B cell (primary cell): ENCODE measurements around the gene DHX34. TPM values are rescaled to one million over a fixed set of nuclear protein-coding genes. Genes with fewer than 3 reads are reported as not detected.

Source experiments
- ATAC-seq: fragments of 200-7000 bp; cut with Tn5 transposase; one replicate; pipeline ENCODE4 v1.10.0; 2021; ENCODE audit warnings: low read depth, mild to moderate bottlenecking, moderate number of reproducible peaks, moderate library complexity
- CTCF ChIA-PET: fragments of 350-600 bp; sonication (Branson Sonifier 250); formaldehyde crosslinking; loops from one replicate; lab custom pipeline; 2021; ENCODE audit warnings: antibody characterized with exemption, inconsistent platforms; lab: Charles Lee
- POLR2A ChIA-PET: fragments of 350-600 bp; sonication (Branson Sonifier 250); formaldehyde crosslinking; loops from one replicate; lab custom pipeline; 2021; ENCODE audit warnings: antibody characterized with exemption; lab: Charles Lee
- DNase-seq: peaks from one replicate; pipeline ENCODE4 v3.0.0; 2013
- H2AFZ ChIP-seq: 2 replicates; pipeline ENCODE4 v1.6.1; 2012; ENCODE audit warnings: mild to moderate bottlenecking, low read depth, low read length; ENCODE audit not compliant: insufficient read depth, poor library complexity, severe bottlenecking
- H3K27ac ChIP-seq, 2 donors: 1 replicate in 1 of 2; 2 replicates in 1 of 2; pipeline ENCODE4 v1.5.1; 2012 to 2013; ENCODE audit warnings: low read length in 2 of 2, mild to moderate bottlenecking in 2 of 2, moderate library complexity in 1 of 2
- H3K27me3 ChIP-seq, 4 experiments: fragments of 200-600 bp in 1 of 4; sonication (generic) in 1 of 4; replicated peaks in 1 of 4; 1 replicate in 2 of 4; 2 replicates in 2 of 4; pipeline versions ENCODE4 v1.6.1 to v1.7.0; 2013 to 2016; ENCODE audit warnings: low read length in 3 of 4, mild to moderate bottlenecking in 2 of 4, mixed read lengths in 1 of 4, moderate library complexity in 1 of 4; ENCODE audit not compliant: insufficient read depth in 4 of 4, control insufficient read depth in 3 of 4; ENCODE audit errors: control extremely low read depth in 1 of 4
- H3K36me3 ChIP-seq, 2 experiments: replicated peaks in 1 of 2; 1 replicate in 1 of 2; 2 replicates in 1 of 2; pipeline versions ENCODE4 v1.6.1 to v1.7.1; 2013; ENCODE audit warnings: low read length in 1 of 2; ENCODE audit not compliant: insufficient read depth in 2 of 2, control insufficient read depth in 1 of 2; ENCODE audit errors: control extremely low read depth in 1 of 2, extremely low read depth in 1 of 2
- H3K4me1 ChIP-seq, 2 donors: fragments of 200-600 bp in 1 of 2; sonication (generic) in 1 of 2; 1 replicate in 1 of 2; 2 replicates in 1 of 2; pipeline versions ENCODE4 v1.5.1 to v1.6.1; 2013 to 2017; ENCODE audit warnings: low read length in 2 of 2; ENCODE audit not compliant: control insufficient read depth in 2 of 2, insufficient read depth in 2 of 2
- H3K4me2 ChIP-seq: replicated peaks from 2 replicates; pipeline ENCODE3; 2012; ENCODE audit warnings: mild to moderate bottlenecking, low read depth, low read length; ENCODE audit not compliant: poor library complexity, severe bottlenecking
- H3K4me3 ChIP-seq, 5 experiments: fragments of 200-600 bp in 1 of 5; sonication (generic) in 1 of 5; 1 replicate in 3 of 5; 2 replicates in 2 of 5; pipeline versions ENCODE4 v1.5.1 to v1.7.0; 2011 to 2016; ENCODE audit warnings: low read length in 4 of 5, mild to moderate bottlenecking in 4 of 5, low read depth in 2 of 5, control low read depth in 1 of 5, moderate library complexity in 1 of 5; ENCODE audit not compliant: insufficient read depth in 1 of 5; ENCODE audit errors: control extremely low read depth in 1 of 5, extremely low read depth in 1 of 5
- H3K79me2 ChIP-seq: fragments of 200-600 bp; sonication (generic); one replicate; pipeline ENCODE4 v1.6.0; 2016; ENCODE audit warnings: low read length; ENCODE audit not compliant: control insufficient read depth, insufficient read depth
- H3K9ac ChIP-seq: fragments of 200-600 bp; sonication (generic); 2 replicates; pipeline ENCODE4 v1.6.1; 2017; ENCODE audit warnings: mild to moderate bottlenecking, low read length, moderate library complexity
- H3K9me3 ChIP-seq, 3 donors: one replicate each; pipeline versions ENCODE4 v1.6.1 to v1.7.1; 2013; ENCODE audit warnings: low read length in 2 of 3; ENCODE audit not compliant: control insufficient read depth in 2 of 3, insufficient read depth in 1 of 3; ENCODE audit errors: control extremely low read depth in 1 of 3
- H4K20me1 ChIP-seq: 2 replicates; pipeline ENCODE4 v1.6.0; 2012; ENCODE audit warnings: mild to moderate bottlenecking, low read length; ENCODE audit not compliant: insufficient read depth, control insufficient read depth, poor library complexity, severe bottlenecking
- H3K27ac Mint-ChIP-seq: one replicate; pipeline ENCODE4 v1.8.0; 2021; ENCODE audit warnings: mixed read lengths
- H3K27me3 Mint-ChIP-seq: one replicate; pipeline ENCODE4 v1.8.0; 2021; ENCODE audit warnings: mixed read lengths
- H3K4me1 Mint-ChIP-seq: one replicate; pipeline ENCODE4 v1.8.0; 2021; ENCODE audit warnings: mixed read lengths
- H3K4me3 Mint-ChIP-seq: one replicate; pipeline ENCODE4 v1.8.0; 2021; ENCODE audit warnings: mixed read lengths
- H3K9me3 Mint-ChIP-seq: one replicate; pipeline ENCODE4 v1.8.0; 2022; ENCODE audit warnings: mixed read lengths; ENCODE audit not compliant: insufficient read depth
- EZH2 ChIP-seq: IDR thresholded peaks from 2 replicates; pipeline ENCODE4 v1.6.1; 2012; ENCODE audit warnings: borderline replicate concordance, low read depth, mild to moderate bottlenecking, moderate library complexity, low read length; ENCODE audit not compliant: insufficient read depth, poor library complexity, severe bottlenecking
- WGBS: methylation state at CpG from one replicate; pipeline ENCODE4 v1.1.5; 2013; ENCODE audit warnings: missing lambda C conversion rate; ENCODE audit not compliant: insufficient coverage; 5-methylcytosine and 5-hydroxymethylcytosine counted together
- intact Hi-C: fragments of 100-400 bp; cut with micrococcal nuclease; formaldehyde crosslinking; loops from one replicate; pipeline ENCODE4 v1.10.0; 2022
- polyA plus RNA-seq: library from polyadenylated mRNA; depleted of rRNA; stranded (reverse); fragments of >200 nt; gene quantifications from 2 replicates; pipeline ENCODE4 v1.2.3, GENCODE V29; 2012
- total RNA-seq, 2 donors: library from RNA; stranded (reverse); fragments of 120-200 nt in 1 of 2; gene quantifications; 1 replicate in 1 of 2; 2 replicates in 1 of 2; pipeline versions ENCODE4 v1.2.3 to v1.2.4, GENCODE V29; 2013 to 2022
- TF ChIP-seq, protein P1 (sequence below): fragments of 200-600 bp; IDR thresholded peaks from one replicate; pipeline ENCODE4 v1.8.0; 2022; ENCODE audit warnings: antibody characterized with exemption, mild to moderate bottlenecking

The DHX34 gene
- total and polyA plus RNA-seq, 2 donors (not counting 1 experiment from before 2014, with no cell fraction given): 25.1 to 31.3 TPM

DNA sequence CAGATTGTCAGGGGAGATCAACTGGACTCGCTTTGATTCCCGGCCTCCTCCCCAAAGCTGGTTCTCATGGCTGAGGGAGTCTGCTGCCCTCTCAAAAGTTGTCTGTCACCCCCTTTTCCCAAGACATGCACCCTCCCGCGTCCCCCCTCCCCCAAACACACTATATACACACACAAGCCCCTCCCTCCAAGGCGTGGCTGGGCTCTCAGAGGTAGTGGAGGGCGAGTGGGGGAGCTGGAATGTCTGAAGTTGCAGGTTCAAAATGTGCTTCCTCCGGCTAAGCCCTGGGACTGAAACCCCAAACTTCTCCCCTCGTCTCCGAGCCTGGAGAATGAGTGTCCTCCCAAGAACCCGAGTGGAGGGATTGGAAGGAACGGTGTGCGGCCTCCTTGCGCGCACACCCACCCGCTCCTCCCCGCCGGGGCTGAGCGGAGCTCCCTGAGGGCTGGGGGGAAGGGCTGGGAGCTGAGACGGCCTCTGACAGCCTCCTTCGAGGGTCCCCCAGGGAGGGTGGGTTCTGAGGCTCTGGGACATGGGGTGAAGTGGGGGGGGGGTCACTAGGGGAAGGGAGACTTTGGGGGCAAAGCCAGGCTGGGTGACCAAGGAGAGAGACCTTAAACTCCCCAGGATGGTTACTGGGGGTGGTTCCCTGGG lies 80.2 kb downstream of the DHX34 start:
- DNase-seq (no peak), ATAC-seq (no peak)
- no peaks in the 10 kb centered on the region for H3K79me2 ChIP-seq
- H3K4me1 ChIP-seq: peaks cover 22 to 26% of the 10 kb centered on the region in 2 donors
- TF ChIP-seq, protein P1, sequence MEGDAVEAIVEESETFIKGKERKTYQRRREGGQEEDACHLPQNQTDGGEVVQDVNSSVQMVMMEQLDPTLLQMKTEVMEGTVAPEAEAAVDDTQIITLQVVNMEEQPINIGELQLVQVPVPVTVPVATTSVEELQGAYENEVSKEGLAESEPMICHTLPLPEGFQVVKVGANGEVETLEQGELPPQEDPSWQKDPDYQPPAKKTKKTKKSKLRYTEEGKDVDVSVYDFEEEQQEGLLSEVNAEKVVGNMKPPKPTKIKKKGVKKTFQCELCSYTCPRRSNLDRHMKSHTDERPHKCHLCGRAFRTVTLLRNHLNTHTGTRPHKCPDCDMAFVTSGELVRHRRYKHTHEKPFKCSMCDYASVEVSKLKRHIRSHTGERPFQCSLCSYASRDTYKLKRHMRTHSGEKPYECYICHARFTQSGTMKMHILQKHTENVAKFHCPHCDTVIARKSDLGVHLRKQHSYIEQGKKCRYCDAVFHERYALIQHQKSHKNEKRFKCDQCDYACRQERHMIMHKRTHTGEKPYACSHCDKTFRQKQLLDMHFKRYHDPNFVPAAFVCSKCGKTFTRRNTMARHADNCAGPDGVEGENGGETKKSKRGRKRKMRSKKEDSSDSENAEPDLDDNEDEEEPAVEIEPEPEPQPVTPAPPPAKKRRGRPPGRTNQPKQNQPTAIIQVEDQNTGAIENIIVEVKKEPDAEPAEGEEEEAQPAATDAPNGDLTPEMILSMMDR: no peak
- TF ChIP-seq EZH2: no peak
- H3K4me2 ChIP-seq: peak overlapping the region; percentile 58
- no peaks in the 10 kb centered on the region for H4K20me1 ChIP-seq
- H3K36me3 ChIP-seq: no peaks in the 10 kb centered on the region
- H3K27me3 ChIP-seq: peaks cover 0 to 95% (median 48%) of the 10 kb centered on the region in 4 experiments
- H3K27ac Mint-ChIP-seq: no peak overlapping the region
- no peak overlapping the region for H3K27ac ChIP-seq
- peaks cover 46% of the 10 kb centered on the region for H3K27me3 Mint-ChIP-seq
- peaks cover 0 to 41% (median 4%) of the 10 kb centered on the region in 3 donors for H3K9me3 ChIP-seq
- no peak overlapping the region for H2AFZ ChIP-seq
- intact Hi-C loops: no loop called here
- CTCF ChIA-PET: interaction anchor here (1.2 to 1.9 kb wide), 4 partner anchors 7 to 132 kb away, joined by 3 to 13 read pairs (median 5); partner anchors contain the start of gene DHX34
- H3K4me1 Mint-ChIP-seq: peaks cover 11% of the 10 kb centered on the region
- H3K4me3 ChIP-seq: no peak overlapping the region
- POLR2A ChIA-PET: interaction anchor here (0.6 kb wide), 1 partner anchor 26 kb away, joined by 3 read pairs; no protein-coding TSS in a partner anchor
- H3K9me3 Mint-ChIP-seq: no peaks in the 10 kb centered on the region
- no peak overlapping the region for H3K9ac ChIP-seq
- WGBS: 24% methylated on average over 12 of the region's 20 CpGs
- peak overlapping the region; percentile 12 for H3K4me3 Mint-ChIP-seq
